H1 (cell line): ENCODE measurements around the gene LAD1. TPM values are rescaled to one million over a fixed set of nuclear protein-coding genes. Genes with fewer than 3 reads are reported as not detected.

Experiments
- CTCF ChIA-PET: fragments of 300-600 bp; sonication (Branson Sonifier 250); formaldehyde crosslinking; loops from one replicate; lab custom pipeline; 2021; ENCODE audit not compliant: partially characterized antibody; lab: Charles Lee
- POLR2A ChIA-PET: fragments of 300-600 bp; sonication (Branson Sonifier 250); formaldehyde crosslinking; loops from one replicate; lab custom pipeline; 2021; ENCODE audit warnings: inconsistent platforms; ENCODE audit not compliant: partially characterized antibody; lab: Charles Lee
- DNase-seq, 2 experiments: peaks; one replicate each; pipeline versions ENCODE4 v3.0.0 to v3.0.0-alpha.2; 2010 to 2022; ENCODE audit warnings: low spot score in 2 of 2, low read depth in 1 of 2, mixed read lengths in 1 of 2
- FAIRE-seq: peaks from 2 replicates; lab custom pipeline; 2011; peaks lifted over from hg19 to GRCh38; lab: Jason Lieb, UNC
- H2AFZ ChIP-seq: 2 replicates; pipeline ENCODE4 v1.8.1; 2012; ENCODE audit warnings: low read length, inconsistent platforms
- H2AK5ac ChIP-seq: 2 replicates; pipeline ENCODE4 v1.6.1; 2013; ENCODE audit warnings: low read depth, low read length
- H2BK120ac ChIP-seq: replicated peaks from 2 replicates; pipeline ENCODE3; 2013; ENCODE audit warnings: low read depth, low read length, inconsistent platforms
- H2BK12ac ChIP-seq: 2 replicates; pipeline ENCODE4 v1.6.1; 2013; ENCODE audit warnings: low read depth, low read length
- H2BK15ac ChIP-seq: 2 replicates; pipeline ENCODE4 v1.6.1; 2013; ENCODE audit warnings: low read length
- H2BK20ac ChIP-seq: 2 replicates; pipeline ENCODE4 v1.6.1; 2013; ENCODE audit warnings: low read length
- H2BK5ac ChIP-seq: 2 replicates; pipeline ENCODE4 v1.6.1; 2013; ENCODE audit warnings: low read depth, low read length
- H3K14ac ChIP-seq: 2 replicates; pipeline ENCODE4 v1.6.1; 2013; ENCODE audit warnings: inconsistent platforms; ENCODE audit not compliant: insufficient read length
- H3K18ac ChIP-seq: 2 replicates; pipeline ENCODE4 v1.6.1; 2013; ENCODE audit warnings: low read length; ENCODE audit errors: extremely low read depth
- H3K23ac ChIP-seq: 2 replicates; pipeline ENCODE4 v1.6.1; 2013; ENCODE audit warnings: inconsistent platforms; ENCODE audit not compliant: insufficient read length
- H3K23me2 ChIP-seq: 2 replicates; pipeline ENCODE4 v1.6.1; 2013; ENCODE audit warnings: low read depth, low read length
- H3K27ac ChIP-seq: 2 replicates; pipeline ENCODE4 v1.6.1; 2011; ENCODE audit warnings: low read depth, low read length, inconsistent platforms
- H3K27me3 ChIP-seq, 4 experiments: replicated peaks in 1 of 4; 1 replicate in 1 of 4; 2 replicates in 3 of 4; pipeline versions ENCODE4 v1.6.1 to v1.8.1; 2011 to 2013; ENCODE audit warnings: low read length in 3 of 4, mild to moderate bottlenecking in 3 of 4, inconsistent platforms in 2 of 4, mixed read lengths in 2 of 4, moderate library complexity in 1 of 4; ENCODE audit not compliant: control insufficient read depth in 3 of 4, insufficient read depth in 3 of 4; ENCODE audit errors: extremely low read depth in 1 of 4
- H3K36me3 ChIP-seq, 4 experiments: 2 replicates each; pipeline versions ENCODE4 v1.6.1 to v1.8.1; 2011 to 2013; ENCODE audit warnings: mild to moderate bottlenecking in 4 of 4, low read length in 3 of 4, moderate library complexity in 2 of 4, control low read depth in 1 of 4, inconsistent platforms in 1 of 4; ENCODE audit not compliant: insufficient read depth in 4 of 4, control insufficient read depth in 2 of 4
- H3K4ac ChIP-seq: replicated peaks from 2 replicates; pipeline ENCODE3; 2013; ENCODE audit warnings: low read length, low read depth, mixed read lengths, inconsistent platforms; ENCODE audit not compliant: insufficient read length
- H3K4me1 ChIP-seq, 4 experiments: replicated peaks in 1 of 4; 1 replicate in 1 of 4; 2 replicates in 3 of 4; pipeline versions ENCODE4 v1.6.1 to v1.8.1; 2011 to 2013; ENCODE audit warnings: low read length in 3 of 4, inconsistent platforms in 2 of 4, mixed read lengths in 1 of 4; ENCODE audit not compliant: insufficient read depth in 4 of 4, control insufficient read depth in 3 of 4
- H3K4me2 ChIP-seq, 2 experiments: 2 replicates each; pipeline versions ENCODE4 v1.6.1 to v1.8.1; 2011 to 2013; ENCODE audit warnings: low read depth in 2 of 2, low read length in 2 of 2, control low read depth in 1 of 2, inconsistent platforms in 1 of 2, mild to moderate bottlenecking in 1 of 2; ENCODE audit not compliant: insufficient read depth in 1 of 2
- H3K4me3 ChIP-seq, 4 experiments: fragments of 200-600, 300-600 bp in 1 of 4; sonication (generic), shearing (Covaris generic), sonication (Bioruptor Twin) in 1 of 4; 2 replicates each; pipeline versions ENCODE4 v1.5.1 to v1.8.1; 2011 to 2016; ENCODE audit warnings: low read length in 4 of 4, low read depth in 3 of 4, control low read depth in 2 of 4, inconsistent platforms in 2 of 4, mild to moderate bottlenecking in 2 of 4, mixed read lengths in 1 of 4, moderate library complexity in 1 of 4; ENCODE audit not compliant: insufficient read depth in 2 of 4; ENCODE audit errors: extremely low read depth in 1 of 4
- H3K56ac ChIP-seq: replicated peaks from 2 replicates; pipeline ENCODE3; 2013; ENCODE audit warnings: low read depth, mild to moderate bottlenecking, mixed read lengths, low read length, inconsistent platforms; ENCODE audit not compliant: insufficient read length
- H3K79me1 ChIP-seq: 2 replicates; pipeline ENCODE4 v1.6.1; 2013; ENCODE audit warnings: low read depth, low read length, control low read depth
- H3K79me2 ChIP-seq, 2 experiments: 2 replicates each; pipeline versions ENCODE4 v1.6.1 to v1.8.1; 2012 to 2013; ENCODE audit warnings: low read length in 2 of 2, mild to moderate bottlenecking in 2 of 2, inconsistent platforms in 1 of 2; ENCODE audit not compliant: insufficient read depth in 2 of 2, control insufficient read depth in 1 of 2
- H3K9ac ChIP-seq, 4 experiments: replicated peaks in 1 of 4; 1 replicate in 1 of 4; 2 replicates in 3 of 4; pipeline versions ENCODE4 v1.6.1 to v1.8.1; 2011 to 2013; ENCODE audit warnings: low read depth in 3 of 4, low read length in 3 of 4, control low read depth in 2 of 4, mild to moderate bottlenecking in 2 of 4, moderate library complexity in 2 of 4, inconsistent platforms in 1 of 4; ENCODE audit errors: extremely low read depth in 1 of 4
- H3K9me3 ChIP-seq, 2 experiments: 2 replicates each; pipeline versions ENCODE4 v1.6.1 to v1.8.1; 2012 to 2013; ENCODE audit warnings: mild to moderate bottlenecking in 2 of 2, moderate library complexity in 2 of 2, control low read depth in 1 of 2, inconsistent platforms in 1 of 2, low read depth in 1 of 2, low read length in 1 of 2, mixed read lengths in 1 of 2; ENCODE audit not compliant: insufficient read depth in 2 of 2
- H4K20me1 ChIP-seq, 2 experiments: replicated peaks in 1 of 2; 2 replicates each; pipeline versions ENCODE3 to v1.8.1; 2011 to 2013; ENCODE audit warnings: inconsistent platforms in 2 of 2, low read length in 2 of 2, mild to moderate bottlenecking in 1 of 2; ENCODE audit not compliant: insufficient read depth in 2 of 2, control insufficient read depth in 1 of 2
- H4K5ac ChIP-seq: 2 replicates; pipeline ENCODE4 v1.6.1; 2013; ENCODE audit warnings: low read length, low read depth, mixed read lengths, inconsistent platforms; ENCODE audit not compliant: insufficient read length
- H4K8ac ChIP-seq: 2 replicates; pipeline ENCODE4 v1.8.0; 2013; ENCODE audit warnings: mild to moderate bottlenecking, moderate library complexity, low read length, inconsistent platforms; ENCODE audit not compliant: insufficient read depth; ENCODE audit errors: extremely low read depth
- H4K91ac ChIP-seq: replicated peaks from 2 replicates; pipeline ENCODE3; 2013; ENCODE audit warnings: low read length, mixed read lengths, inconsistent platforms; ENCODE audit not compliant: insufficient read length
- BACH1 ChIP-seq: IDR thresholded peaks from 2 replicates; pipeline ENCODE4 v1.6.1; 2012; ENCODE audit warnings: low read length, improper control_type of control experiment
- CTBP2 ChIP-seq: IDR thresholded peaks from 2 replicates; pipeline ENCODE4 v1.7.0; 2011; ENCODE audit warnings: borderline replicate concordance, mild to moderate bottlenecking, moderate library complexity, mixed read lengths, low read length; ENCODE audit not compliant: insufficient read depth, insufficient read length
- EGR1 ChIP-seq: IDR thresholded peaks from 2 replicates; pipeline ENCODE4 v1.6.1; 2011; ENCODE audit warnings: low read depth, low read length, borderline replicate concordance
- HDAC6 ChIP-seq: IDR thresholded peaks from one replicate; pipeline ENCODE4 v1.7.1; 2012; ENCODE audit warnings: low read depth, mild to moderate bottlenecking, inconsistent platforms, low read length, moderate library complexity
- JUND ChIP-seq: IDR thresholded peaks from 2 replicates; pipeline ENCODE4 v1.6.1; 2011; ENCODE audit warnings: mild to moderate bottlenecking, improper control_type of control experiment, low read length
- NANOG ChIP-seq: IDR thresholded peaks from 2 replicates; pipeline ENCODE4 v1.6.1; 2011; ENCODE audit warnings: low read length, low read depth, mild to moderate bottlenecking, inconsistent platforms; ENCODE audit not compliant: insufficient read depth, poor library complexity, severe bottlenecking
- RFX5 ChIP-seq: IDR thresholded peaks from 2 replicates; pipeline ENCODE4 v1.6.1; 2011; ENCODE audit warnings: low read depth, low read length, improper control_type of control experiment, borderline replicate concordance
- RNF2 ChIP-seq: fragments of 200-900, 300-1000 bp; sonication (generic); IDR thresholded peaks from 2 replicates; pipeline ENCODE4 v1.7.1; 2016; ENCODE audit warnings: borderline replicate concordance, low read depth, mild to moderate bottlenecking, antibody characterized with exemption, low read length; ENCODE audit not compliant: poor library complexity, severe bottlenecking; ENCODE audit errors: missing control alignments
- SIX5 ChIP-seq: IDR thresholded peaks from 2 replicates; pipeline ENCODE4 v1.6.1; 2011; ENCODE audit warnings: mild to moderate bottlenecking, low read depth, low read length
- TAF1 ChIP-seq: IDR thresholded peaks from 2 replicates; pipeline ENCODE4 v1.6.1; 2011; ENCODE audit warnings: mild to moderate bottlenecking, low read depth, low read length
- TCF12 ChIP-seq: IDR thresholded peaks from 2 replicates; pipeline ENCODE4 v1.6.1; 2011; ENCODE audit warnings: low read depth, mild to moderate bottlenecking, low read length
- WGBS, 2 experiments: shearing (Covaris generic) in 1 of 2; methylation state at CpG; one replicate each; pipeline versions ENCODE4 v1.1.6 to v1.1.7; 2013 to 2015; ENCODE audit warnings: low lambda C conversion rate in 2 of 2, mixed read lengths in 2 of 2, inconsistent platforms in 1 of 2, low coverage in 1 of 2, missing lambda C conversion rate in 1 of 2; ENCODE audit not compliant: insufficient replicate concordance in 2 of 2, insufficient coverage in 1 of 2, insufficient read length in 1 of 2; ENCODE audit errors: extremely low coverage in 1 of 2, missing lambda C conversion rate in 1 of 2; 5-methylcytosine and 5-hydroxymethylcytosine counted together
- polyA plus RNA-seq, 7 experiments: library from polyadenylated mRNA; depleted of rRNA in 3 of 7; stranded (reverse) in 5 of 7; unstranded in 2 of 7; fragments of >200 nt in 5 of 7; fragments of 200-250 nt in 2 of 7; gene quantifications; 1 replicate in 5 of 7; 2 replicates in 1 of 7; 4 replicates in 1 of 7; pipeline versions ENCODE4 v1.2.1 to v1.2.3, GENCODE V29; 2011 to 2013; ENCODE audit warnings: missing spikeins in 2 of 7, mixed read lengths in 2 of 7
- total RNA-seq: library from RNA; stranded (reverse); fragmentation: NEBNext Ultra II Directional; extraction: Animal tissue kit (Norgen Biotek cat#: 25700); gene quantifications from 2 replicates; pipeline ENCODE4 v1.2.1, GENCODE V29; 2021
- TF ChIP-seq, protein P1 (sequence below): IDR thresholded peaks from 2 replicates; pipeline ENCODE4 v1.6.1; 2012; ENCODE audit warnings: inconsistent platforms

The LAD1 gene
- total and polyA plus RNA-seq, 2 of the 8 experiments (the other 6 are each of a cell fraction or from before 2014, with no cell fraction given): 9.3 to 32.8 TPM

DNA sequence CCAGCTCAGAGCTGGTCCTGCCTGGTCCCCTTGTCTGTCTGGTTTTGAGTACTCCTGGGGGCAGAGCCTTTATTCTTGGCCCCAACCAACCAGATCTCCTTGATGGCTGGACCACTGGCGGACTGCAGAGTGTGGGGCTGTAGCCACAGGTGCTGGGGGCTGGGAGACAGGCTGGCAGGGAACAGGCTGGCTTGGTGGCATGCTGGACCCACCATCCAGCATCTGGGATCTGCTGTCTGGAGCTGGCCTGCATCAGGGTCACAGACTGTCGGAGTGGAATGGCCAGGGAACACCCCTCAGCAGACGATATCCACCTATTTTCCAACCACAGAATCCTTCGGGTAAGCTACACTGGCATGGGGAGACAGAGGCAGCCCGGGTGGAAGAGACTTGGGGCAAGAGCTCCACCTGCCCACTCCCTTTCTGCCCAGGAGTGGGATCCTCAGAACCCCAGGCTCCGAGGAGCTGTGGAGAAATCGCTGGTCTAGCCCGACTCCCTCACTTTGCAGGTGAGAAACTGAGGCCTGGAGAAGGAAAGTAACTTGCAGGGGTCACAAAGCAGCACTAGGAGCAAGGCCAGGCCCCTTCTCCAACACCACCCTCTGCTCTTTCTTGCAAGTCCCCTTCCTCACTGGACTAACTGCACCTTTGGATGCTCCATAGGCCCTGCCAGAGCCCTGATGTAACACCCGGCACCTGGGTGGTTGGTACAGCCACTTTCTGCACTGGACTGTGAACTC is 62.2 kb downstream of the LAD1 start:
- Histone ChIP-seq H3K27ac (no peak overlapping the region), H3K79me2 (no peaks in the 10 kb centered on the region), H3K18ac (no peak overlapping the region), H2AFZ (no peak overlapping the region), H3K23me2 (no peaks in the 10 kb centered on the region; the same call in 1 of the 2 replicates), H2BK20ac (no peak overlapping the region), H2BK120ac (no peak overlapping the region), H3K4me2 (no peak overlapping the region), H3K4ac (no peak overlapping the region), H4K8ac (no peak overlapping the region), H3K9ac (no peak overlapping the region), H3K4me3 (no peak overlapping the region), H2BK5ac (no peak overlapping the region), H2AK5ac (no peak overlapping the region), H3K14ac (no peak overlapping the region), H4K20me1 (no peaks in the 10 kb centered on the region), H4K91ac (no peak overlapping the region), H3K9me3 (no peaks in the 10 kb centered on the region), H2BK15ac (no peak overlapping the region), H3K79me1 (no peaks in the 10 kb centered on the region; the same call in 1 of the 2 replicates), H2BK12ac (no peak overlapping the region), H3K27me3 (no peaks in the 10 kb centered on the region; a peak in 1 of 7 replicates), H3K23ac (no peak overlapping the region), H3K4me1 (no peaks in the 10 kb centered on the region), H3K56ac (no peak overlapping the region), H3K36me3 (no peaks in the 10 kb centered on the region), H4K5ac (no peak overlapping the region)
- DNase-seq (no peak), FAIRE-seq (no peak)
- ChIA-PET CTCF (interaction anchor here (1.2 to 2.6 kb wide), 2 partner anchors 11 to 72 kb away, joined by 3 to 20 read pairs; no protein-coding TSS in a partner anchor), POLR2A (no interaction called here)
- no peak for TF ChIP-seq BACH1
- TF ChIP-seq, protein P1, sequence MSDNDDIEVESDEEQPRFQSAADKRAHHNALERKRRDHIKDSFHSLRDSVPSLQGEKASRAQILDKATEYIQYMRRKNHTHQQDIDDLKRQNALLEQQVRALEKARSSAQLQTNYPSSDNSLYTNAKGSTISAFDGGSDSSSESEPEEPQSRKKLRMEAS: no peak
- TF ChIP-seq TAF1: no peak
- no peak for TF ChIP-seq EGR1
- TF ChIP-seq SIX5: no peak
- no peak for TF ChIP-seq HDAC6
- TF ChIP-seq JUND: no peak
- no peak for TF ChIP-seq TCF12
- no peak for TF ChIP-seq NANOG
- TF ChIP-seq RFX5: no peak
- TF ChIP-seq CTBP2: no peak
- TF ChIP-seq RNF2: no peak
- 85% methylated on average over 9 of the region's 9 CpGs; no CpG with 5 or more reads in 1 of the 2 experiments for WGBS, 2 experiments
